ENCODE data around the gene ERLIN1.

The ERLIN1 gene

DNA sequence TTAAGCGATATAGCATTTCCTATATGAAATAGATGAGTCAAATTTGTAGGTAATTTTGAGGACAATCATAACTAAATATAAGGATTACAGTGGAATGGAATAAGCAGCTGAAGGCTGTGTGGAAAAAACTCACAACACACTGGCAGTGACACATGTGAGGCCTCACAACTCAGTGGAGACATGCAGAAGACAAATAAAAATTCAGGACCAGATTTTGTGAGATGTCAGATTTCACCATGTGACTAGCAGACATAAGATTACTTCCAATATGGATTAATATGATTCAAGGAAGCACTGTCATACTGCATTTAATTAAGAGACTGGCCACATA lies 17.6 kb downstream of the ERLIN1 start:
- DNase-seq = no peak

DNA sequence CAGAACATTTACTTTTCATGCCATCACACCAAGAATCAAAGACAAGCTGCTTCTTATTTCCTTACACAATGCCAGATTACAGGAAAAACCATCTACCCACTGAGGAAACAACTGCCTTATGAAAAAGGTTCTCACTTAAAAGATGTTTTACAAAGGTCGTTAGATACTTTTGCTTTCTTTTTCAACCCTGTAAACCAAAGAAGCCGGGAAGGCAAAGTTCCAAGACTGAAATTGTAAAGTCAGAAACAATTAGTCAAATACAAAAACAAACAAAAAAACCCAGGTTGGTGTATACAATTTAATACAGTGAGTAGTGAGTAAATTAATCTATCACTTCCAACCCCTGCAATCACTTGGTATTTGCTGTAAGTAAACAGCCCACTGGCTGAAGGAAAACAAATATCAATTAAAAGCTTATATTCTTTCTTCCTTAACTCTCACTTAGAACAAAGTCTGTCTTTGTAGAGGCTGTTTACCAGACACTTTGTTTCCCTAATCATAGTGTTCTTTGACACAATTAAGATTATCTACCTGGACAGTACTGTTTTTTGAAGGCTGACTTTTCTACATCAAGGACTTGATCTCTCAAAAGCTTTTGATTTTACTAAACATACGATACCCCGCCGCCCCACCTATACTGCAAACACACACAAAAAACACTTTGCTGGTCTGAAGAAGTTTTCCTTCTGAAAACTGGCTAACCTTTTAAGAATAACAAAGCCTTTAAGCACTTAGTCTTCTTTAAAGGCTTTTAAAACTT lies 18.1 kb downstream of the ERLIN1 start:
- no peak for DNase-seq

DNA sequence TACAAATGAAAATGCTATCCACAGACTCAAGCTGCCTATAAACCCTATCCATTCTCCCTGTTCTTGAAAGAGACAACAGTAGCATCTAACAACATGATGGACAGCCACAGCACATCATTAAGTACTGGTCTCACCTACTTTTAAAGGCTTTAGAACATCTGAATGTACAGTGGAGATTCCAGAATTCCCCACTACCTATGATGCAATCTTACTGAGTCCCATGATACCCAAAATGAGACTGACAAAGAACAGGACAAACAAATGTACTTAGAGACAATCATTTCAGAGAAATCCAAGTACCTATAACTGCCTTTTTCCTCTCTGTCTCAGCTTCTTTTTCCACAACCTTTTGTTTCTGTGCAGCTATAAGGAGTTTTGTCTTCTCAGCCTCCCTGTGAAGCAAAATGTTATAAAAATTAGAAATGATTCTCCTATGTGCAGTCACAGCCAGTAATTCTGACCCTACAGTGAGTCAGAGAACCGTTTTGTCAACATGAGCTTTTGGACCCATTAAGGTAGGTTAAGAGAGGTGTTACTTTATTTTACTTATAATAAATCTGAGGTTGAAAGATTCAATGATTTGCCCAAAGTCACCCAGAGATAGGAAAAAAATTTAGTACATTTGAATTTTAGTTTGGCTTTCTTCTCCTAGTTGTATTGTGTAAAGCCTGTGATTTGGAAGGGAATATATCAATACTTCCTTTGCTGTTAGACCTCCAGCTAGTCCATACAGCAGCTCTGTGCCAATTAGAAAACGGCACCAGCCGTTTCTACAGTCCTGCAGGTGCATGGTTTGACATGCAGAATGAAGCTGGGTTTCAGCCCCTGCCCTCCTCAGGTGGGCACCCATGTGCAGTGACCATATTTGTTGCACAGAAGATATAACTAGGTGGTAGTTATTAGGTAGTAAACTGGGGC lies 21.9 kb downstream of the ERLIN1 start:
- no peak for DNase-seq

DNA sequence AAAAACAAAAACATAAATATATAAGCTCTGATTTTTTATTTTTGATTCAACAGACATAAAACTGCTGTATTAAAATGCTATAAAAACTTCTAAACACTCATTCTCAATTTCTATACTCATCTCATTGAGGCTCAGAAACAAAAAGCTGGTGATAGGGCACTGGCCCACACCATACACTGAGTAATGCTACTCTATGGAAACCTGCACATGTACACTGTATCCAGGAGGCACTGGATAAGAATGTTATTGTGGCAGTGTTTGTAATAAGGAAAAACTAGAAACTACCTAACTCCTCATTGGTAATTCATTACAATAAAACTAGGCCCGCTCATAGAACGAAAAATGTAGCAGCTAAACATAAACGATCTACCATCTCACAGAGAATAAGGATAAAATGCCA lies 23.1 kb downstream of the ERLIN1 start:
- no peak for DNase-seq

DNA sequence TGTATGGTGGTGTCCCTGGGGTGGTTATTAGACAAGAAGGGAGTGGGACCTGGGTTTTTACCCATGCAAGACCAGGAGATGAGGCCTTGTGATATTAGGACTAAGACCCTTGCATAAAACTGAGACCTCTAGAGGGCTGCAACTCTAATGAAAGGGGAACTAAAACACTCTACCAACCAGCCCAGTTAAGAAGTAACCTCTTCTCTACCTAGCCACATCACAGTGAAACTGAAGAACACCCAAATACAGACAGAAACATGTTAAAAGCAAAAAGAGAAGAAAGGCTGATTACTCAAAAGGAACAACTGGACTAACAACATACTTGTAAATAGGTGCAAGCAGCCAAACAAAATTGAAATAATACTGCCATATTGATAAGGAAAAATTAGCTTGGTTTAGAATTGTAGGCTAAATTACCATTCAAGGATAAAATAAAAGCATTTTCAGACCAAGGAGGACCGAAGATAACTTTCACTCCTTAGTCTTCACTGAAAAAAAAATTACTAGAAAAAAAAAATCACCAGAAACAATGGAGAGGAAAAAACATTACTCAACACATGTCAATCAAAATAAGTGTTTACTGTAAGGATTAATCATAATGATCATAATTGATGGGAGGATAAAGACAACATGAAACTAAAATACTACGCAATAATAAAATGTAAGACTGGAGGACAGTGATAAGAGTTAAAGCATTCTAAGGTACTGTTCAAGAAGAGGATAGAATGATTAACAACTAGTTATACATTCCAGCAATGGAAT lies 27.6 kb downstream of the ERLIN1 start:
- no peak for DNase-seq

DNA sequence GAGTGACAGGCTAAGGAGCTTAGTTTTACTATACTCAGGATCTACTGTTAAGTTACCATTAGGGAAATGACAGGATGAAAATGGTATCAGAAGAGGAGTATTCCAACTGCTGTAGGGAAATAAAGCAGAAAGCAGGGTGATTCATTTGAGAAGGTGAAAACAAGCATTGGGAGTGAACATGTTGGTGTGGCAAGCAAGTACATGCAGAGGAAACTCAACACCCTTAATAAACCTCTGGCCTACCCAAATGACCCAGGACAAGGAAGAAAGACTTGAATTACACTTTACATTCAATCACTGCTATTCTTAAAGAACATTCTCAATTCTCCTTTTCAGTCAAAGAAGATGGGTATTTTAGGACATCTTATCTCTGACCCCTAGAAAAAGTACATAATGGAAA lies 28.7 kb downstream of the ERLIN1 start:
- DNase-seq = no peak

DNA sequence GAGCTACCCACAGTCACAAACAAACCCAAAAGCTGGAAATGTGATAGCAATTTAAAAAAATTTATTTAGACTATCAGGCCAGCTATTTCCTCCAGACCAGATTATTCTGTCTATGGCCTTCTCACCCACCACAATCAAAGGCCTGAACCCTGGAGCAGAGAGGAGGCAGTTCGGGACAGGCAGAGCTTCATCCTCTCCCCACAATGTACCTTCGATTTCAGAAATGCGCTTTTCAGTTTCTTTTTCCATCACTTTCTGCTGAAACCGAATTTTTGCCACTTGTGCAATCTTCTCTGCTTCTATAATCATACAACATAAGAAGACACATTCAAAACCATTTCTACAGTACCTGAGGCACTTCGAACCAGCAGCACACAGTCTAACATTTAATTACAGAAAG lies 29.9 kb downstream of the ERLIN1 start:
- DNase-seq = no peak

DNA sequence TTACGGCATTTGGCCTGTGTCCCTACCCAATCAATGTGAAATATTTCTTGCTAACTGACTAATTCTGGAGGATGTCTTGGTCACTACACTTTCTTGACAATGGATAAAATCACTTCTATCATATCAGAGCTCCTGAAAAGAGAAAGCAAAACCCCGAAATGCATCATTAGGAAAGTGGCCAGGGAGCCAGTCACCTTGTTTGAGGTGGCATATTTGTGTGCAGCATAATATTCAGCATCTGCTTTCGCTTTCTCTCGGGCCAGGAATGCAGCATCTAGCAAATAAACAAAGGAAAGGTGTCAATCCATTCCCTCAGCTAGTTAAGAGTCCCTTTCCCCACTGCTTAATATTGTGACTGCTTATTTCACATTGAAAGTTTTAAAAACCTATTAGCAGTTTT lies 31.2 kb downstream of the ERLIN1 start:
- DNase-seq = no peak

DNA sequence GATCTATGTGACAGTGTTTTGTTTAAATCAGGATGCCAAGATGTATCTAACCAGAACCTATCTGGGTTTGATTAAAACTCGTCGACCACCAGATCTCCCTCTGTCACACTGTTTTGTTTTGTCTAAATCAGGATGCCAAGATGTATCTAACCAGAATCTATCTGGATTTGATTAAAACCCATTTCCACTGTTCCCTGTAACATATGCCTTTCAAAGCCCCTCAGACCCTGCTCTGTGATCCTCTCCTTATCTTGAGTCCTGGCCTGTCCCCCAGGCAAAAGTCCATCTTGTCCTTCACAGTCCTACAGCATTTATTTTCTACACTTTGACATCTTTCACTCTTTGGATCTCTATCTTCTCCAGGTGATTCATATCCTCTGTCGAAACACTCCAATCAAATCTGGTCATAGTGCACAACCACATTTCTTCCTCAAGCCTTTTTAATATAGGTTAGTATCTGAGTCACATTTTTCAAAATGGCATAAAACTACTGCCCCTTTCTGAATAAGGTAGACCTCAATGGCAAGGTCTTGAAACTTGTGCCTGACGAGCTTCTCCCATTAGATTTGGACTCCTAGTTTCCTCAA lies 32.5 kb downstream of the ERLIN1 start:
- no peak for DNase-seq

DNA sequence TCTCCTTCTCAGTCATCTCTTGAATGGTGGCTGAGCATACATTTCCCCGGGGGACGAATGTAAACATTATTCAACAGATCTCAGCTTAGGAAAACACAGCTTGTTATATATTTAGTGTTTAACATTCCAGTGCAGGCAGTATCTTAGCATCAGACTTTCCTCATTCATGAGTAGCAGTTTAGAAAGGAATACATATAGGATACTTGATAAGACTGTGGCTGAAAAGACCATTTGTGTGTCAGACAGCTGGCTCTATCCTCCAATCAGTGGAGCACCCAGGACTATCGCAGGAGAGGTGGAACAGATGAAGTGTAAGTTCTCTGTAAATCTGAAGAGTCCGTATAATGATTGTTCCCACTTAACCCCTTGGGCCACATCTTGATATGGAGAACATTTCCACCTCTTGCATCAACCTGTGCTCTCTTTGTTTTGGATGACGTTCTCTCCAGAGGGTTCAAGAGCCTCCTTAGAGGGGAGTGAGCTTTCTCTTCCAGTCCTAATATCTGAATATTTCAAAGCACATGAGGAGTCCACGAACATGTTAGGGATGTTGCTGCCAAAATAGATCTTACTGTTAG lies 34.0 kb downstream of the ERLIN1 start:
- no peak for DNase-seq

DNA sequence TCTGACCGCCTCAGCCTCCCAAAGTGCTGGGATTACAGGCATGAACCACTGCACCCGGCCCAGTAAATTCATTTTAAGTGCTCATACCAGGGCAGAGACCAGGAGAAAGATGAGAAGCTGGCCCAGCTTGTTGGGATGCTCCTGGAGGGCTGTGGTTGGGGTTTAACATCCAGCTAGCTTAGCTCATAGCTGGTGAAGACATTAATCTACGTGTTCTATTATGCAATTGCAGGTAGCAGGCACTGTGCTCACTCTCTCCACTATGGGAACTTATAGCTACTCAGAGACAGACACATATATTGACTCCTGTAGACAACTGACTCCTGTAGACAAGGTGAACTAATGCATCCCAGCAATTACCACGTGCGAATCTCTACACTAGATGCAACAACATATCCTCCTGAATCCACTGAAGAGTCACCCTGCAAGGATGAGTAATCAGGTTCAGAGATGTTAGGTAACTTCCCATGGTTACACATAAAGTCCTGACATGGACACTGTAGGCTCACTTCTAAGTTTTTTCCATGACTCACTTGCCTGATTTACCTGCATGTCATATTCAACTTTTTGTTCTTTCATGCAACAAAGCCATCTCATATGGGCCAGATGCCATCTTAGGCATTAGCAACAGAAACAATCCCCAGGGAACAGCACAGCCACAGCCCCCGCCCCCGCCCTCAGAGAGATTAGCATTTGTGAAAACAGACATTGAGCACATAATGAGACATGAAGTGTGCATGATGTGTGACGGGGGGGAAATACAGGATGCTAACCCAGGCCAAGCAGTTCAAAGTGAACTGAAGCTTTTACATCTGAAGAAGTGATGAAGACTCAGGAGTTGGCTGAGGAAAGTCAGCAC lies 37.2 kb downstream of the ERLIN1 start:
- DNase-seq = no peak

DNA sequence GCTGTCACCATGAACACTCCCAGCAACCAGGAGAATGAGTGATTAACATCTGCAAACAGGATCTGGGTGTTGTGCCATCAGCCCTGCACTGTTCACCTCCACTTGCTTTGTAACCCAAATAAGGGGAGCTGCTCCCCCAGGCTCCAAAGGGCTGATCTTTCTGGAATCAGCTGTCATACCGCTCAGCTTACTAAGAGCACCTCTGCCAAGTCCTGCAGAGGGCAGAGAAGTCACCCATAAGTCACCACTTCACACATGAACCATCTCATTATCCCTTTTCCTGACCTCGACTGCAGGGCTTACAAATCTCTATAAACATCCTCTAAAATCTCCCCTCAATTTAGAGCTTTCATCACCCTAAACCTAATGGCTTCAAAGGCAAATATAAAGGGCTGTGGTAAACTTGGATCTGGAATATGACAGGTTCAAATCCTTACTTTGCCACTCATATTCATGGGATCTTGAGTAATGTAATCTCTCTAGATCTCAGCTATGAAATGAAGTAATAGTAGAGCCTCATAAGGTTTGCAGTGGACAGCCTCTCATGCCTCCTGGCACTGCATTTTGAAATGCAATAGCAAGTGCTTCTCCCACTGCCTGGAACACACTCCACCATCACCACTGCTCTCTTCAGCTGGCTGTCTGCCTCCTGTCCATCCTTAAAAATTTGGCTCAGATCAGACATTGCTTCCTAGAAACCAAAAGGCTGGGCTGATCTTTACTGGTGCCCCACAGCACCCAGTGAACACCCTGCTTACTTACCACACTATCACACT lies 38.8 kb downstream of the ERLIN1 start:
- no peak for DNase-seq

DNA sequence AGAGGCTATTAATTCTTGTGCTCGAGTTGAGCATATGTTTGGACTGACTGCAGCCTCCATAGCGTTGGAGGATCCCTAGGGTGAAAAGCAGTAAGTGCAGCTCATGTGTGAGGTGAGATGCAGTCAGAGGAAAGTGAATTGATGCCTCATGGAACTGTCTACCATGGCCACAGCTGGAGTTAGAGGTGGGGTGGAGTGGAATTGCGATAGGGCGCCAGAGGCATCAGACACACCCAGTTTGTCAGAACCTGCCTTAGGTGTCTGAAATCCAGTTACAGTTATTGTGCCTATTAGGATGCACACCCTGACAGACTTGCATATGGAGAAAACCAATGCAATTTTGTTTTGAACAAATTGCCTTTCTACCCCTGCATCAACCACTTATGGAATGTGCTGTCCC lies 39.4 kb downstream of the ERLIN1 start:
- no peak for DNase-seq

DNA sequence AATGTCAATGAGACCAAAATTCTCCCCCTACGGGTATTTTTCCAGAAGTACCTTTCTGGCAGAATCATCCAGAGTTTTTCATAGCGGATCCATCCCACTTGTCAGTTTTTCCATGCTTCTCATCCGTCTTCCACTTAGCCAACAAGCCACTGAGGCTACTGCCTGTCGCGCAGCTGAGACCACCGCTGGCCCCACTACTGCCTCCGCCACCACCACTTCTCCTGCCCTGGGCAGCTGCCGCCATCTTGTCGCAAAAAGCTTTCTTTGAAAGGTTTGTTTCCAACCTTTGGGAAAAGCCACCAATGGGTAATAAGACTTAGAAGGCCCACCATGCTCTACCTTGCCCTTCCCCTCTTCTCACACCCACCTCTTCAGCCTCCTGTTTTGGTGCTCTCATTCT lies 42.1 kb downstream of the ERLIN1 start:
- DNase-seq = no peak

DNA sequence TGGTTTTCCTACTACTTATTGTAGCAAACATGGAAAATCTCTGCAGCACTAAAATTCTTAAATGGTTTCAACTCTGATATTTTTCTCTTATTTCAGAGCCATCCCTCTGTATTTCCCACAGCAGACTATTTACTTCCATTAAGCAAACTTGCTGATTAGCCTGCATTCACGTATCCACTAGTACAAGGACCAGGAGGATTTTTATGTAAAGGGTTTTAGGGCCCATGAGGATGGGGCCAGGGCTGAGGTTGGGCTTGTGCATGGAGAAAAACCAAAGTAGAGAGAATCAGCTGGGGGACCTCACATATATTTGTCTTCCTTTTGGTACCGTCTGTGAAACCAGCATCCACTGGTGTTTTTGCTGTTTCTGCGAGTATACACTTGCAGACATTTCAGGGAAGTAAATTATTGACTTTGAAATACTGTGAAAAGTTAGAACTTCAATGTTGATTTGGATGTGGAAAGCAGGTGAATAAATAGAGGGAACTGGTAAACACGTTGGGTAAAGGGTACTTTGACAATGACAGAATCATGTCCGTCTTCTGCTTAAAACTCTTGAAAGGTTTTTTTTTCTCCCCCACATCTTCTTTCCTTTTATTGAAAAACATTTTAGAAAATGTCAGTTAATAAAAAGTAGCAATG lies 44.3 kb downstream of the ERLIN1 start:
- no peak for DNase-seq

DNA sequence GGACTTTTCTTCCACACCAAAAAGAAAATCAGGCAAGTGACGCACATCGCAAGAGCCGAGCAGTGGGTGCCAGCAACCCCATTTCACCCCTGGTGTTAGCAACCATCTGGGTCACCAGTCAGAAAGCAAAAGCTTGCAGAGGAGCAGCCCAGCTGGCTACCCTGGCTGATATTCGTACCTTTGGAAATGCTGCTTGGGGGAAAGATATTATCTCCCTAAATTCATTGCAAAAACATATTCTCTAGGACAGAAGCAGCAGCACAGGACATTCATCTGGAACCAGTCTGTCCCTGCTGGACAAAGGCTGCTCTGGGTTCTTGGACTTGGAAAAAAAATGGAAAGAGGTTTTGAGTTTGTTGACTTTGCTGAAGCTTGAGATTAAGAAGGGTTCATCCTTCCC lies 45.8 kb downstream of the ERLIN1 start:
- no peak for DNase-seq

DNA sequence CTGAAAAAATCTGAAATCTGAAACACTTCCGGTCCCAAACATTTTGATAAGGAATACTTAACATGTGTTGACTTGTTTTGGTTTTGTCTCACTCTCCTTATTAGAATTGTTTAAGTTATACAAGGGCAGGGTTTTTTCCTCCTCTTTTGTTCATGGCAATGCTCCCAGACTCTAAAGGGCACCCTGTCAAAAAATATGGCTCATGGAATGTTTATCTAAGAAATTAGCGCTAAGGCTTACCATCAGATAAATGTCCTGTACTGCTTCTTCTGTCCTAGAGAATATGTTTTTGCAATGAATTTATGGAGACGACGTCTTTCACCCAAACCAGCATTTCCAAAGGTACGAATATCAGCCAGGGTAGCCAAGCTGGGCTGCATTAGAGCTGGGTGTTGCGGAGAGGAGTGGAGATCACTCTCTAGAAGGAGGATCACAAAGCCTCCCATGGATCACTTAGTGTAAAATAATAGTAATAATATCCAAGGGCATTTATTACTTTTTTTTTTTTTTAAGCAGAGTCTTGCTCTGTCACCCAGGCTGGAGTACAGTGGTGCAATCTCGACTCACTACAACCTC lies 46.8 kb downstream of the ERLIN1 start:
- no peak for DNase-seq

DNA sequence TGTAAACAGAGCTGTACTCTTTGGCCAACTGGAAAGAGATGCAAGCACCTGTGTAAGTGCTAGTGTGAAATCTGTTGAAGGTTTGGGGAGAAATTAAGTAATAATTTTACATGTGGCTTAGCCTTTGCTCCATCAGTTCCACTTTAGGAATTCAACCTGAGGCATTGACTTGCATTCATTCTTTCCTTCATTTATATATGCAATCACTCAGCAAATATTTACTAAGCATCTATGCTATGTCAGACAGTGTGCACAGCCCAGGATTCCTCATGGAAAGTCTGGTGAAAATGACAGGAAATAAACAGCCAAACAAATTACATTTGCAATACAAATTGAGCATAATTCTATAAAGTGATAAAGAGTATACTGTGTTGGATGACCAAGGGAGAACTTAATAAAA lies 50.3 kb downstream of the ERLIN1 start:
- no peak for DNase-seq

DNA sequence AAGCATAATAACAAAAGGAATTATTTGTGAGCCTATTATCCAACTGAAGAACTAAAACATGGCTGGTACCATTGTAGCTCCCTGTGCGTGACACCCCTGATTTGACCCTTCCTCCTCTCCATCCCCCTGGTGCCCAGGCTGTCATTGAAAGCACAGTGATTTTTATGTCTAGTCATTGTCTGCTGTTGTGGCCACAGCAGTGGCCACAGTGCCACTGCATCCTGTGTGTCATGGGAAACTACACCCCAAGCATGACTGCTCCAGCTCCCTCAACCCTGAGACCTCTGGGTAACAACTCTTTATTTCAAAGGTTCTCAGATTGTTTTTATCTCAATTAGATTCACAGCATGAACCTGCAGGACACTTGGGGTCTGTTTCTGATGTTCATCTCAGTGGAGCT lies 52.0 kb downstream of the ERLIN1 start:
- no peak for DNase-seq

DNA sequence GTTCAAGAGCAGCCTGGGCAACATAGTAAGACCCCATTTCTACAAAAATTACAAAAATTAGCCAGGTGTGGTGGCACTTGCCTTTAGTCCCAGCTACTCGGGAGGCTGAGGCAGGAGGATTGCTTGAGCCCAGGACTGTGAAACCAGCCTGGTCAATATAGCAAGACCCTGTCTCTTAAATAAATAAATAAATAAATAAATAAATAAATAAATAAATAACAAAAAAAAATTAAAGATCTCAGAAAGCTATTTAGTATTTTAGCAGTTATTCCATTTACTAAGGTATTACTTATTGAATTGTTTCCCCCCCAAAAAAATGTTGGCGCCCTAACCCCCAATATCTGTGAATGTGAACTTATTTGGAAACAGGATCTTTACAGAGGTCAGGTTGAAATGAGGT lies 53.4 kb downstream of the ERLIN1 start:
- DNase-seq = no peak
